Measurements from ENCODE around the gene USP24.

DNA sequence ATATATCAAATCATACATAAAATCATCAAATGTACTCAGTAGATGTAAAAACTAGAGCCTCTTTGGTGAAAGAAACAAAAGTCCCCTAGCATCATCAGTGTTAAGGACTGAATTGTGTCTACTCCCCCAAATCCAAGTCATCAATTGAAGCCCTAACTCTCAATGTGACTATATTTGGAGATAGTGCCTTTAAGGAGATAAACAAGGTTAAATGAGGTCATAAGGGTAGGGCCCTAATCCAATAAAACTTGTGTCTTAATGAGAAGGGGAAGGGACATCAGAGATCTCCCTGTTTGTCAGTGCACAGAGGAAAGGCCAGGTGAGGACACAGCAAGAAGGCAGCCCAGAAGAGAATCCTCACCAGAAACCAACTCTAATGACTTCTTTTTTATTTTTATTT is 33.5 kb downstream of the USP24 start:
- TF ChIP-seq, protein P1, sequence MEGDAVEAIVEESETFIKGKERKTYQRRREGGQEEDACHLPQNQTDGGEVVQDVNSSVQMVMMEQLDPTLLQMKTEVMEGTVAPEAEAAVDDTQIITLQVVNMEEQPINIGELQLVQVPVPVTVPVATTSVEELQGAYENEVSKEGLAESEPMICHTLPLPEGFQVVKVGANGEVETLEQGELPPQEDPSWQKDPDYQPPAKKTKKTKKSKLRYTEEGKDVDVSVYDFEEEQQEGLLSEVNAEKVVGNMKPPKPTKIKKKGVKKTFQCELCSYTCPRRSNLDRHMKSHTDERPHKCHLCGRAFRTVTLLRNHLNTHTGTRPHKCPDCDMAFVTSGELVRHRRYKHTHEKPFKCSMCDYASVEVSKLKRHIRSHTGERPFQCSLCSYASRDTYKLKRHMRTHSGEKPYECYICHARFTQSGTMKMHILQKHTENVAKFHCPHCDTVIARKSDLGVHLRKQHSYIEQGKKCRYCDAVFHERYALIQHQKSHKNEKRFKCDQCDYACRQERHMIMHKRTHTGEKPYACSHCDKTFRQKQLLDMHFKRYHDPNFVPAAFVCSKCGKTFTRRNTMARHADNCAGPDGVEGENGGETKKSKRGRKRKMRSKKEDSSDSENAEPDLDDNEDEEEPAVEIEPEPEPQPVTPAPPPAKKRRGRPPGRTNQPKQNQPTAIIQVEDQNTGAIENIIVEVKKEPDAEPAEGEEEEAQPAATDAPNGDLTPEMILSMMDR (IDR thresholded peaks at IDR 0.05), result no peak
- TF ChIP-seq POLR2A (IDR thresholded peaks at IDR 0.05), result no peak
